ENCODE data around the gene ITGB3. TPM values are rescaled to one million over a fixed set of nuclear protein-coding genes. Genes with fewer than 3 reads are reported as not detected.

The ITGB3 gene
- total and polyA plus RNA-seq, 10 of the 15 experiments (the other 5 are each of a cell fraction or from before 2014, with no cell fraction given) = 0.69 to 22.8 (median 13.6) TPM

DNA sequence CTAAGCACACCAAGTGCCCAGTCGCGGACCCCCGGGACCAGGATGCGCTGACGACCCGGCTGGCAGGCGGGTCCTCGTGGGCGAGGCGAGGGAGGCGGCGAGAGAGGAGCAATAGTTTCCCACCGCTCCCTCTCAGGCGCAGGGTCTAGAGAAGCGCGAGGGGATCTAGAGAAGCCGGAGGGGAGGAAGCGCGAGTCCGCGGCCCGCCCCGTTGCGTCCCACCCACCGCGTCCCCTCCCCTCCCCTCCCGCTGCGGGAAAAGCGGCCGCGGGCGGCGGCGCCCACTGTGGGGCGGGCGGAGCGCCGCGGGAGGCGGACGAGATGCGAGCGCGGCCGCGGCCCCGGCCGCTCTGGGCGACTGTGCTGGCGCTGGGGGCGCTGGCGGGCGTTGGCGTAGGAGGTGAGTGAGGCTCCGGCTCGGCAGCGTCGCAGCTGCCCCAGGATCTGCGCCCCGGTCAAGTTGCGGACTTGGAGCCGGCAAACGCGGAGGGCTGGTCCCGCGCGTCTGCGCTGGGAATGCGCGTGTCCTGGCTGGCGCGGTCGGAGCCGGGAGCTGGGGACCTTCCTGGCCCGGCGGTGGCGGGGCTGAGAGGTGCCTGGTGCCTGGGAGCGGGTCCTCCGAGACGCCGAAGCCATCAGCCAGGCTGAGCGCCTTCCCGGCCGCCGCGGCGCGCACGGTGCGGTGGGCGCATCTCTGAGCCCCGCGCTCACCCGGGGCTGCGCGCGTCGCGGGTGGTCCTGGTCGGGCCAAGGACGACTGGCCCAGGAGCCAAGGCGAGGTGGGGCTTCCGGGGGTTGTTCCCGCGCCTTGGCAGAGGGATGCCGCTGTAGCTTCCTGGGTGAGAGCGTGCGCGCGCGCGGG lies at the start of gene ITGB3 (continued):
- TF ChIP-seq, protein P1, sequence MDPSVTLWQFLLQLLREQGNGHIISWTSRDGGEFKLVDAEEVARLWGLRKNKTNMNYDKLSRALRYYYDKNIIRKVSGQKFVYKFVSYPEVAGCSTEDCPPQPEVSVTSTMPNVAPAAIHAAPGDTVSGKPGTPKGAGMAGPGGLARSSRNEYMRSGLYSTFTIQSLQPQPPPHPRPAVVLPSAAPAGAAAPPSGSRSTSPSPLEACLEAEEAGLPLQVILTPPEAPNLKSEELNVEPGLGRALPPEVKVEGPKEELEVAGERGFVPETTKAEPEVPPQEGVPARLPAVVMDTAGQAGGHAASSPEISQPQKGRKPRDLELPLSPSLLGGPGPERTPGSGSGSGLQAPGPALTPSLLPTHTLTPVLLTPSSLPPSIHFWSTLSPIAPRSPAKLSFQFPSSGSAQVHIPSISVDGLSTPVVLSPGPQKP (IDR thresholded peaks at IDR 0.05; ENCODE audit: low read depth, low read length) = no peak
- no peak for TF ChIP-seq RUNX3 (IDR thresholded peaks at IDR 0.05; ENCODE audit: low read length)
- no peak for TF ChIP-seq HDGF (IDR thresholded peaks at IDR 0.05)
- peak; percentile 56; the same call in 1 of the 2 replicates for TF ChIP-seq MXI1 (IDR thresholded peaks at IDR 0.05; ENCODE audit: low read depth, low read length)
- peak; percentile 47; the same call in 1 of the 2 replicates for TF ChIP-seq RB1 (IDR thresholded peaks at IDR 0.05; ENCODE audit: borderline replicate concordance)
- TF ChIP-seq SRF (IDR thresholded peaks at IDR 0.05; ENCODE audit: low read depth in 2 of 2, low read length in 2 of 2) = no peak
- TF ChIP-seq EGR1 (IDR thresholded peaks at IDR 0.05; ENCODE audit: borderline replicate concordance in 1 of 2, low read depth in 2 of 2, low read length in 2 of 2) = peak in 1 of 2 experiments; percentile 81; a peak in 2 of 3 replicates
- TF ChIP-seq RELA (IDR thresholded peaks at IDR 0.05; ENCODE audit: borderline replicate concordance, partially characterized antibody) = no peak
- no peak for TF ChIP-seq MTA2 (IDR thresholded peaks at IDR 0.05; ENCODE audit: low read depth)
- TF ChIP-seq IKZF2 (IDR thresholded peaks at IDR 0.05) = 0 out of 4 replicates have a peak, but pooled peaks have one; percentile 11 to 30
- TF ChIP-seq, protein P2, sequence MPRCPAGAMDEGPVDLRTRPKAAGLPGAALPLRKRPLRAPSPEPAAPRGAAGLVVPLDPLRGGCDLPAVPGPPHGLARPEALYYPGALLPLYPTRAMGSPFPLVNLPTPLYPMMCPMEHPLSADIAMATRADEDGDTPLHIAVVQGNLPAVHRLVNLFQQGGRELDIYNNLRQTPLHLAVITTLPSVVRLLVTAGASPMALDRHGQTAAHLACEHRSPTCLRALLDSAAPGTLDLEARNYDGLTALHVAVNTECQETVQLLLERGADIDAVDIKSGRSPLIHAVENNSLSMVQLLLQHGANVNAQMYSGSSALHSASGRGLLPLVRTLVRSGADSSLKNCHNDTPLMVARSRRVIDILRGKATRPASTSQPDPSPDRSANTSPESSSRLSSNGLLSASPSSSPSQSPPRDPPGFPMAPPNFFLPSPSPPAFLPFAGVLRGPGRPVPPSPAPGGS (IDR thresholded peaks at IDR 0.05; ENCODE audit: borderline replicate concordance, insufficient read depth, low read depth, low read length, poor library complexity, severe bottlenecking) = no peak
- TF ChIP-seq MTA3 (IDR thresholded peaks at IDR 0.05; ENCODE audit: borderline replicate concordance, low read length) = no peak
- TF ChIP-seq HDAC2 (IDR thresholded peaks at IDR 0.05) = 0 out of 2 replicates have a peak, but pooled peaks have one; percentile 27
- TF ChIP-seq, protein P3, sequence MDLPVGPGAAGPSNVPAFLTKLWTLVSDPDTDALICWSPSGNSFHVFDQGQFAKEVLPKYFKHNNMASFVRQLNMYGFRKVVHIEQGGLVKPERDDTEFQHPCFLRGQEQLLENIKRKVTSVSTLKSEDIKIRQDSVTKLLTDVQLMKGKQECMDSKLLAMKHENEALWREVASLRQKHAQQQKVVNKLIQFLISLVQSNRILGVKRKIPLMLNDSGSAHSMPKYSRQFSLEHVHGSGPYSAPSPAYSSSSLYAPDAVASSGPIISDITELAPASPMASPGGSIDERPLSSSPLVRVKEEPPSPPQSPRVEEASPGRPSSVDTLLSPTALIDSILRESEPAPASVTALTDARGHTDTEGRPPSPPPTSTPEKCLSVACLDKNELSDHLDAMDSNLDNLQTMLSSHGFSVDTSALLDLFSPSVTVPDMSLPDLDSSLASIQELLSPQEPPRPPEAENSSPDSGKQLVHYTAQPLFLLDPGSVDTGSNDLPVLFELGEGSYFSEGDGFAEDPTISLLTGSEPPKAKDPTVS (IDR thresholded peaks at IDR 0.05; ENCODE audit: low read depth, low read length) = no peak
- TF ChIP-seq BHLHE40 (IDR thresholded peaks at IDR 0.05; ENCODE audit: borderline replicate concordance in 1 of 2, low read depth in 2 of 2, low read length in 1 of 2) = peak in 1 of 2 experiments; percentile 72; a peak in 2 of 4 replicates
- no peak for TF ChIP-seq JUNB (IDR thresholded peaks at IDR 0.05)
- TF ChIP-seq, protein P4, sequence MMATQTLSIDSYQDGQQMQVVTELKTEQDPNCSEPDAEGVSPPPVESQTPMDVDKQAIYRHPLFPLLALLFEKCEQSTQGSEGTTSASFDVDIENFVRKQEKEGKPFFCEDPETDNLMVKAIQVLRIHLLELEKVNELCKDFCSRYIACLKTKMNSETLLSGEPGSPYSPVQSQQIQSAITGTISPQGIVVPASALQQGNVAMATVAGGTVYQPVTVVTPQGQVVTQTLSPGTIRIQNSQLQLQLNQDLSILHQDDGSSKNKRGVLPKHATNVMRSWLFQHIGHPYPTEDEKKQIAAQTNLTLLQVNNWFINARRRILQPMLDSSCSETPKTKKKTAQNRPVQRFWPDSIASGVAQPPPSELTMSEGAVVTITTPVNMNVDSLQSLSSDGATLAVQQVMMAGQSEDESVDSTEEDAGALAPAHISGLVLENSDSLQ (IDR thresholded peaks at IDR 0.05) = no peak
- TF ChIP-seq, protein P5, sequence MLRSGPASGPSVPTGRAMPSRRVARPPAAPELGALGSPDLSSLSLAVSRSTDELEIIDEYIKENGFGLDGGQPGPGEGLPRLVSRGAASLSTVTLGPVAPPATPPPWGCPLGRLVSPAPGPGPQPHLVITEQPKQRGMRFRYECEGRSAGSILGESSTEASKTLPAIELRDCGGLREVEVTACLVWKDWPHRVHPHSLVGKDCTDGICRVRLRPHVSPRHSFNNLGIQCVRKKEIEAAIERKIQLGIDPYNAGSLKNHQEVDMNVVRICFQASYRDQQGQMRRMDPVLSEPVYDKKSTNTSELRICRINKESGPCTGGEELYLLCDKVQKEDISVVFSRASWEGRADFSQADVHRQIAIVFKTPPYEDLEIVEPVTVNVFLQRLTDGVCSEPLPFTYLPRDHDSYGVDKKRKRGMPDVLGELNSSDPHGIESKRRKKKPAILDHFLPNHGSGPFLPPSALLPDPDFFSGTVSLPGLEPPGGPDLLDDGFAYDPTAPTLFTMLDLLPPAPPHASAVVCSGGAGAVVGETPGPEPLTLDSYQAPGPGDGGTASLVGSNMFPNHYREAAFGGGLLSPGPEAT (IDR thresholded peaks at IDR 0.05; ENCODE audit: low read depth) = no peak
- TF ChIP-seq, protein P6, sequence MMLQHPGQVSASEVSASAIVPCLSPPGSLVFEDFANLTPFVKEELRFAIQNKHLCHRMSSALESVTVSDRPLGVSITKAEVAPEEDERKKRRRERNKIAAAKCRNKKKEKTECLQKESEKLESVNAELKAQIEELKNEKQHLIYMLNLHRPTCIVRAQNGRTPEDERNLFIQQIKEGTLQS (IDR thresholded peaks at IDR 0.05; ENCODE audit: borderline replicate concordance, extremely low read depth, low read depth, low read length) = no peak
- no peak for TF ChIP-seq ZNF207 (IDR thresholded peaks at IDR 0.05; ENCODE audit: borderline replicate concordance)
- TF ChIP-seq RCOR1 (conservative IDR thresholded peaks at IDR 0.05; ENCODE audit: low read depth, low read length) = no peak
- TF ChIP-seq RAD51 (IDR thresholded peaks at IDR 0.05) = no peak
- peak; percentile 34; the same call in 1 of the 2 replicates for TF ChIP-seq POLR2A (IDR thresholded peaks at IDR 0.05; ENCODE audit: low read depth, low read length)
